SIG-M5 (cell line): ENCODE data around the gene ADAMTSL1.

Experiments used
- DNase-seq: peaks from one replicate; lab custom pipeline; 2025; lab: John Stamatoyannopoulos, UW

Gene ADAMTSL1

GRCh38 chr9:18699764-18700163 is 225.8 kb downstream of the ADAMTSL1 start:
- no peak for DNase-seq

- DNase-seq = no peak
These were observed 226.8 kb downstream of the ADAMTSL1 start for GRCh38 chr9:18700714-18701113.

- DNase-seq = no peak
These were observed 229.4 kb downstream of the ADAMTSL1 start for GRCh38 chr9:18703151-18703900.

GRCh38 chr9:18703901-18704379 is 230.0 kb downstream of the ADAMTSL1 start:
- no peak for DNase-seq

- DNase-seq = no peak
These were observed 231.9 kb downstream of the ADAMTSL1 start for GRCh38 chr9:18705796-18706392.

GRCh38 chr9:18706648-18707047 is 232.7 kb downstream of the ADAMTSL1 start:
- no peak for DNase-seq

GRCh38 chr9:18707061-18707461 is 233.1 kb downstream of the ADAMTSL1 start:
- no peak for DNase-seq

GRCh38 chr9:18707489-18708205 is 233.7 kb downstream of the ADAMTSL1 start:
- no peak for DNase-seq

GRCh38 chr9:18708429-18708828 is 234.5 kb downstream of the ADAMTSL1 start:
- no peak for DNase-seq

GRCh38 chr9:18710065-18710464 is 236.1 kb downstream of the ADAMTSL1 start:
- DNase-seq = no peak

- DNase-seq = no peak
These were observed 243.8 kb downstream of the ADAMTSL1 start for GRCh38 chr9:18717759-18718158.

- no peak for DNase-seq
These were observed 244.4 kb downstream of the ADAMTSL1 start for GRCh38 chr9:18718393-18718792.

GRCh38 chr9:18718932-18719331 is 245.0 kb downstream of the ADAMTSL1 start:
- DNase-seq = no peak

GRCh38 chr9:18720691-18721090 is 246.7 kb downstream of the ADAMTSL1 start:
- DNase-seq = no peak

GRCh38 chr9:18721267-18721994 is 247.5 kb downstream of the ADAMTSL1 start:
- no peak for DNase-seq

GRCh38 chr9:18721995-18722310 is 248.0 kb downstream of the ADAMTSL1 start:
- DNase-seq = no peak

- no peak for DNase-seq
These were observed 248.9 kb downstream of the ADAMTSL1 start for GRCh38 chr9:18722882-18723281.

GRCh38 chr9:18723366-18723765 is 249.4 kb downstream of the ADAMTSL1 start:
- DNase-seq = no peak

GRCh38 chr9:18726546-18726945 is 252.6 kb downstream of the ADAMTSL1 start:
- DNase-seq = no peak

- DNase-seq = no peak
These were observed 254.0 kb downstream of the ADAMTSL1 start for GRCh38 chr9:18727904-18728303.

GRCh38 chr9:18728642-18729041 is 254.7 kb downstream of the ADAMTSL1 start:
- no peak for DNase-seq

- DNase-seq = no peak
These were observed 256.3 kb downstream of the ADAMTSL1 start for GRCh38 chr9:18730241-18730640.
